Measurements from ENCODE around the gene NSUN3. TPM values are rescaled to one million over a fixed set of nuclear protein-coding genes. Genes with fewer than 3 reads are reported as not detected.

The NSUN3 gene
- total and polyA plus RNA-seq, 10 of the 15 experiments (the other 5 are each of a cell fraction or from before 2014, with no cell fraction given): 9.1 to 20.3 (median 11.7) TPM

GRCh38 chr3:94156626-94157025 is 93.8 kb downstream of the NSUN3 start:
- 54% methylated on average over 1 of the region's 1 CpG for WGBS (ENCODE audit: insufficient coverage, insufficient replicate concordance, low lambda C conversion rate, missing lambda C conversion rate)
- no peak overlapping the region for H3K4me2 ChIP-seq (ENCODE audit: control insufficient read depth, insufficient read depth)
- H3K27me3 ChIP-seq (replicated peaks in 1 of 2; ENCODE audit: control insufficient read depth in 2 of 2, insufficient read depth in 2 of 2, low read length in 1 of 2): no peaks in the 10 kb centered on the region
- ChIA-PET SMC1A (ENCODE audit: uncharacterized antibody, unreplicated experiment) (no interaction called here), POLR2A (no interaction called here), RAD21 (ENCODE audit: unreplicated experiment) (no interaction called here), CTCF (no interaction called here)
- no peak for FAIRE-seq
- intact Hi-C loops (cut with micrococcal nuclease; ENCODE audit: unreplicated experiment) (no loop called here), in situ Hi-C loops (cut with MboI) (no loop called here)
- H3K79me2 ChIP-seq (ENCODE audit: control insufficient read depth, insufficient read depth, low read length): no peaks in the 10 kb centered on the region
- BruUV-seq (replicated peaks): no TSS peak
- no peaks in the 10 kb centered on the region for H3K9me3 ChIP-seq (replicated peaks; ENCODE audit: control insufficient read depth, insufficient read depth, low read length)
- DNase-seq (ENCODE audit: low read depth, low spot score): no peak
- no peaks in the 10 kb centered on the region for H4K20me1 ChIP-seq (ENCODE audit: control insufficient read depth, insufficient read depth)
- no peak overlapping the region for H3K9ac ChIP-seq (ENCODE audit: control insufficient read depth, insufficient read depth, low read length)
- ATAC-seq: no peak
- H3K36me3 ChIP-seq (ENCODE audit: control insufficient read depth in 2 of 2, insufficient read depth in 2 of 2, low read length in 1 of 2): no peaks in the 10 kb centered on the region
- no peak overlapping the region for H3K4me3 ChIP-seq
- no peak overlapping the region for H2AFZ ChIP-seq (ENCODE audit: control insufficient read depth, low read depth, low read length)
- H3K27ac ChIP-seq (ENCODE audit: control insufficient read depth, insufficient read depth): no peak overlapping the region
- TF ChIP-seq CUX1 (IDR thresholded peaks at IDR 0.05; ENCODE audit: insufficient replicate concordance, low read depth, low read length): no peak
- no peak for TF ChIP-seq IKZF2 (IDR thresholded peaks at IDR 0.05)
- TF ChIP-seq CHD1 (IDR thresholded peaks at IDR 0.05; ENCODE audit: low read depth, low read length): no peak
- no peak for TF ChIP-seq POLR2AphosphoS2 (IDR thresholded peaks at IDR 0.05; ENCODE audit: low read depth, low read length)
- no peak for TF ChIP-seq CHD4 (IDR thresholded peaks at IDR 0.05)
- no peak for TF ChIP-seq ELK1 (IDR thresholded peaks at IDR 0.05; ENCODE audit: low read depth, low read length)
- no peaks in the 10 kb centered on the region for H3K4me1 ChIP-seq (ENCODE audit: control insufficient read depth, insufficient read depth, low read length)
